Glutamatergic neuron (in vitro differentiated cells): Measurements from ENCODE around the gene SLC22A3. TPM values are rescaled to one million over a fixed set of nuclear protein-coding genes. Genes with fewer than 3 reads are reported as not detected.
"Not testable (repeated sequence)": the region's sequence is repeated elsewhere in the genome, so short reads cannot be mapped to it uniquely, and the experiment has no call there.

Source experiments
- DNase-seq: peaks from one replicate; pipeline ENCODE4 v3.0.0; 2022
- H3K27ac Mint-ChIP-seq: one replicate; pipeline ENCODE4 v1.8.0; 2020; ENCODE audit warnings: mild to moderate bottlenecking, mixed read lengths, inconsistent platforms; ENCODE audit not compliant: unreplicated experiment
- H3K27me3 Mint-ChIP-seq: one replicate; pipeline ENCODE4 v1.8.0; 2020; ENCODE audit warnings: mild to moderate bottlenecking, moderate library complexity, mixed read lengths, inconsistent platforms; ENCODE audit not compliant: unreplicated experiment
- H3K36me3 Mint-ChIP-seq: one replicate; pipeline ENCODE4 v1.8.0; 2020; ENCODE audit warnings: mild to moderate bottlenecking, mixed read lengths, inconsistent platforms; ENCODE audit not compliant: unreplicated experiment
- H3K4me1 Mint-ChIP-seq: one replicate; pipeline ENCODE4 v1.8.0; 2020; ENCODE audit warnings: mild to moderate bottlenecking, low read depth, mixed read lengths, inconsistent platforms; ENCODE audit not compliant: unreplicated experiment
- H3K4me3 Mint-ChIP-seq: one replicate; pipeline ENCODE4 v1.8.0; 2020; ENCODE audit warnings: mild to moderate bottlenecking, mixed read lengths, inconsistent platforms; ENCODE audit not compliant: unreplicated experiment
- H3K9me3 Mint-ChIP-seq: one replicate; pipeline ENCODE4 v1.8.0; 2020; ENCODE audit warnings: mild to moderate bottlenecking, moderate library complexity, mixed read lengths, inconsistent platforms; ENCODE audit not compliant: unreplicated experiment
- CTCF ChIP-seq: fragments of 200-600 bp; sonication (generic); IDR thresholded peaks from one replicate; pipeline ENCODE4 v1.5.0; 2021; ENCODE audit not compliant: partially characterized antibody, unreplicated experiment
- total RNA-seq: library from RNA; stranded (reverse); fragmentation: NEBNext Ultra II Directional; extraction: Animal tissue kit (Norgen Biotek cat#: 25700); gene quantifications from one replicate; pipeline ENCODE4 v1.2.1, GENCODE V29; 2021; ENCODE audit not compliant: unreplicated experiment

The SLC22A3 gene
- total RNA-seq, 1 donor from 2014 or later: not detected

GRCh38 chr6:160462116-160462515, 113.9 kb downstream of the SLC22A3 start:
- no peak overlapping the region for H3K4me3 Mint-ChIP-seq
- H3K36me3 Mint-ChIP-seq: peaks cover 6% of the 10 kb centered on the region
- DNase-seq: no peak
- H3K27ac Mint-ChIP-seq: no peak overlapping the region
- no peaks in the 10 kb centered on the region for H3K9me3 Mint-ChIP-seq
- TF ChIP-seq CTCF: no peak
- H3K4me1 Mint-ChIP-seq: peaks cover 1% of the 10 kb centered on the region
- peaks cover 5% of the 10 kb centered on the region for H3K27me3 Mint-ChIP-seq

- DNase-seq: no peak
- TF ChIP-seq CTCF: no peak
- H3K4me3 Mint-ChIP-seq: no peak overlapping the region
- H3K4me1 Mint-ChIP-seq: peaks cover 1% of the 10 kb centered on the region
- H3K36me3 Mint-ChIP-seq: peaks cover 6% of the 10 kb centered on the region
- no peak overlapping the region for H3K27ac Mint-ChIP-seq
- peaks cover 5% of the 10 kb centered on the region for H3K27me3 Mint-ChIP-seq
- no peaks in the 10 kb centered on the region for H3K9me3 Mint-ChIP-seq
Measured at GRCh38 chr6:160462551-160463109, 114.5 kb downstream of the SLC22A3 start.

- Mint-ChIP-seq H3K27ac (no peak overlapping the region), H3K36me3 (peaks cover 6% of the 10 kb centered on the region), H3K4me1 (peaks cover 1% of the 10 kb centered on the region), H3K9me3 (no peaks in the 10 kb centered on the region), H3K4me3 (no peak overlapping the region), H3K27me3 (peaks cover 5% of the 10 kb centered on the region)
- no peak for DNase-seq
- TF ChIP-seq CTCF: no peak
Measured at GRCh38 chr6:160464744-160465143, 116.6 kb downstream of the SLC22A3 start.

GRCh38 chr6:160467261-160467871, 119.2 kb downstream of the SLC22A3 start:
- TF ChIP-seq CTCF: peak; percentile 43
- not testable (repeated sequence) for H3K4me3 Mint-ChIP-seq, H3K27ac Mint-ChIP-seq, H3K36me3 Mint-ChIP-seq, H3K27me3 Mint-ChIP-seq, H3K9me3 Mint-ChIP-seq, H3K4me1 Mint-ChIP-seq
- DNase-seq: peak; percentile 28

GRCh38 chr6:160469153-160469552, 121.0 kb downstream of the SLC22A3 start:
- no peak overlapping the region for H3K4me3 Mint-ChIP-seq
- peaks cover 6% of the 10 kb centered on the region for H3K36me3 Mint-ChIP-seq
- H3K9me3 Mint-ChIP-seq: no peaks in the 10 kb centered on the region
- no peak for TF ChIP-seq CTCF
- peaks cover 1% of the 10 kb centered on the region for H3K4me1 Mint-ChIP-seq
- no peaks in the 10 kb centered on the region for H3K27me3 Mint-ChIP-seq
- H3K27ac Mint-ChIP-seq: no peak overlapping the region
- DNase-seq: no peak

- not testable (repeated sequence) for H3K27me3 Mint-ChIP-seq, DNase-seq, H3K9me3 Mint-ChIP-seq, H3K36me3 Mint-ChIP-seq, H3K4me3 Mint-ChIP-seq, H3K4me1 Mint-ChIP-seq, H3K27ac Mint-ChIP-seq
Measured at GRCh38 chr6:160476056-160476455, 127.9 kb downstream of the SLC22A3 start.

- H3K36me3 Mint-ChIP-seq: peaks cover 12% of the 10 kb centered on the region
- not testable (repeated sequence) for H3K9me3 Mint-ChIP-seq, H3K27ac Mint-ChIP-seq, H3K27me3 Mint-ChIP-seq, H3K4me3 Mint-ChIP-seq, H3K4me1 Mint-ChIP-seq, DNase-seq
Measured at GRCh38 chr6:160477072-160477471, 128.9 kb downstream of the SLC22A3 start.
